GM12878 (cell line): ENCODE measurements around the gene CEP68. TPM values are rescaled to one million over a fixed set of nuclear protein-coding genes. Genes with fewer than 3 reads are reported as not detected.
"Not testable (repeated sequence)": the region's sequence is repeated elsewhere in the genome, so short reads cannot be mapped to it uniquely, and the experiment has no call there.

Experiments
- ATAC-seq: fragments of 200-7000 bp; cut with Tn5 transposase; 3 replicates; pipeline ENCODE4 v1.9.1; 2020; ENCODE audit warnings: mild to moderate bottlenecking, moderate library complexity
- BruUV-seq: library from RNA; stranded (reverse); fragments of 400-500 nt; replicated peaks from 2 replicates; lab custom pipeline; 2021; lab: Mats Ljungman, UMichigan
- CTCF ChIA-PET: fragments of 300-600 bp; sonication (Branson Sonifier 250); formaldehyde crosslinking; extraction: SDS; loops from one replicate; lab custom pipeline; 2021; ENCODE audit warnings: inconsistent platforms; lab: Yijun Ruan, JAX
- POLR2A ChIA-PET: fragments of 350-600 bp; formaldehyde crosslinking; extraction: SDS; loops from one replicate; lab custom pipeline; 2021; ENCODE audit warnings: inconsistent platforms; lab: Charles Lee
- RAD21 ChIA-PET: fragments of 300-600 bp; sonication (Branson Sonifier 250); formaldehyde crosslinking; loops from one replicate; lab custom pipeline; 2023; ENCODE audit warnings: antibody characterized with exemption; ENCODE audit not compliant: unreplicated experiment; lab: Charles Lee
- SMC1A ChIA-PET: fragments of 300-600 bp; sonication (Branson Sonifier 250); formaldehyde crosslinking; loops from one replicate; lab custom pipeline; 2023; ENCODE audit not compliant: unreplicated experiment, uncharacterized antibody; lab: Charles Lee
- DNase-seq: peaks from one replicate; pipeline ENCODE4 v3.0.0-alpha.2; 2011; ENCODE audit warnings: low read depth, low spot score
- FAIRE-seq: peaks from 3 replicates; lab custom pipeline; 2011; peaks lifted over from hg19 to GRCh38; lab: Jason Lieb, UNC
- H2AFZ ChIP-seq: 2 replicates; pipeline ENCODE4 v1.6.0; 2011; ENCODE audit warnings: low read depth, low read length, control low read depth; ENCODE audit not compliant: control insufficient read depth
- H3K27ac ChIP-seq: 2 replicates; pipeline ENCODE4 v1.5.1; 2011; ENCODE audit warnings: control low read depth; ENCODE audit not compliant: control insufficient read depth, insufficient read depth
- H3K27me3 ChIP-seq, 2 experiments: replicated peaks in 1 of 2; 2 replicates each; pipeline versions ENCODE4 v1.6.0 to v1.6.1; 2011; ENCODE audit warnings: low read length in 1 of 2; ENCODE audit not compliant: control insufficient read depth in 2 of 2, insufficient read depth in 2 of 2
- H3K36me3 ChIP-seq, 2 experiments: 2 replicates each; pipeline ENCODE4 v1.5.1; 2011; ENCODE audit warnings: low read length in 1 of 2; ENCODE audit not compliant: control insufficient read depth in 2 of 2, insufficient read depth in 2 of 2
- H3K4me1 ChIP-seq: 2 replicates; pipeline ENCODE4 v1.6.1; 2011; ENCODE audit warnings: mild to moderate bottlenecking, low read length, moderate library complexity, mixed read lengths; ENCODE audit not compliant: control insufficient read depth, insufficient read depth
- H3K4me2 ChIP-seq: 2 replicates; pipeline ENCODE4 v1.6.0; 2011; ENCODE audit warnings: control low read depth; ENCODE audit not compliant: control insufficient read depth, insufficient read depth
- H3K4me3 ChIP-seq: fragments of 200-600 bp; sonication (generic); 2 replicates; pipeline ENCODE4 v1.5.1; 2016
- H3K79me2 ChIP-seq: 2 replicates; pipeline ENCODE4 v1.6.0; 2011; ENCODE audit warnings: low read length; ENCODE audit not compliant: control insufficient read depth, insufficient read depth
- H3K9ac ChIP-seq: 2 replicates; pipeline ENCODE4 v1.8.0; 2011; ENCODE audit warnings: low read length, control low read depth, mixed read lengths; ENCODE audit not compliant: control insufficient read depth, insufficient read depth
- H3K9me3 ChIP-seq: replicated peaks from 3 replicates; pipeline ENCODE4 v1.5.1; 2011; ENCODE audit warnings: mild to moderate bottlenecking, low read length; ENCODE audit not compliant: control insufficient read depth, insufficient read depth
- H4K20me1 ChIP-seq: 2 replicates; pipeline ENCODE4 v1.6.0; 2011; ENCODE audit not compliant: control insufficient read depth, insufficient read depth
- ETV6 ChIP-seq, 2 experiments: fragments of 450-650 bp in 1 of 2; IDR thresholded peaks in 1 of 2; conservative IDR thresholded peaks in 1 of 2; 2 replicates each; pipeline ENCODE4 v1.6.1; 2014; ENCODE audit warnings: antibody characterized with exemption in 1 of 2, borderline replicate concordance in 1 of 2, low read depth in 1 of 2, mild to moderate bottlenecking in 1 of 2, moderate library complexity in 1 of 2
- GATAD2B ChIP-seq: fragments of 450-650 bp; conservative IDR thresholded peaks from 2 replicates; pipeline ENCODE4 v1.6.1; 2017; ENCODE audit warnings: low read depth, mild to moderate bottlenecking, moderate library complexity
- NFYA ChIP-seq: IDR thresholded peaks from 2 replicates; pipeline ENCODE4 v1.6.1; 2011; ENCODE audit warnings: low read depth, mild to moderate bottlenecking, low read length, improper control_type of control experiment, borderline replicate concordance
- SMAD1 ChIP-seq: fragments of 450-650 bp; IDR thresholded peaks from 2 replicates; pipeline ENCODE4 v1.6.1; 2018; ENCODE audit warnings: mild to moderate bottlenecking, low read depth; ENCODE audit not compliant: partially characterized antibody
- ZNF622 ChIP-seq: fragments of 450-650 bp; IDR thresholded peaks from 2 replicates; pipeline ENCODE4 v1.6.1; 2017; ENCODE audit warnings: mild to moderate bottlenecking, inconsistent platforms
- WGBS: methylation state at CpG from one replicate; pipeline ENCODE4 v1.1.6; 2016; ENCODE audit warnings: low lambda C conversion rate; ENCODE audit not compliant: insufficient replicate concordance, insufficient coverage; ENCODE audit errors: missing lambda C conversion rate; 5-methylcytosine and 5-hydroxymethylcytosine counted together
- in situ Hi-C: fragments of 300-500 bp; cut with MboI; formaldehyde crosslinking; loops from 9 replicates; pipeline ENCODE4 v1.14.3; 2018; ENCODE audit warnings: mixed read lengths
- intact Hi-C: fragments of 100-400 bp; cut with micrococcal nuclease; formaldehyde crosslinking; loops from one replicate; pipeline ENCODE4 v1.14.2; 2022; ENCODE audit not compliant: unreplicated experiment
- polyA plus RNA-seq, 11 experiments: library from polyadenylated mRNA; depleted of rRNA in 4 of 11; unstranded in 6 of 11; stranded (reverse) in 5 of 11; fragments of >200 nt; fragmentation: Nextera tagmentation in 4 of 11; fragmentation: Illumina TruSeq in 1 of 11; extraction: Ambion mirVana in 4 of 11; extraction: Trizol in 1 of 11; gene quantifications; 1 replicate in 1 of 11; 2 replicates in 10 of 11; pipeline versions ENCODE4 v1.2.1 to v1.2.3, GENCODE V29; 2011 to 2016; ENCODE audit warnings: inconsistent platforms in 2 of 11, missing spikeins in 2 of 11, low read depth in 1 of 11
- total RNA-seq, 4 experiments: library from RNA; depleted of rRNA in 3 of 4; stranded (reverse); fragments of >200 nt in 3 of 4; fragmentation: Illumina TruSeq in 1 of 4; extraction: Trizol in 1 of 4; gene quantifications; 2 replicates each; pipeline versions ENCODE4 v1.2.1 to v1.2.3, GENCODE V29; 2013 to 2021
- TF ChIP-seq, protein P1 (sequence below): IDR thresholded peaks from 2 replicates; pipeline ENCODE4 v1.6.1; 2011; ENCODE audit warnings: low read depth, mild to moderate bottlenecking, low read length, moderate library complexity, borderline replicate concordance; ENCODE audit errors: extremely low read depth

CEP68 gene
- total and polyA plus RNA-seq, 10 of the 15 experiments (the other 5 are each of a cell fraction or from before 2014, with no cell fraction given): 1.1 to 11.1 (median 7.4) TPM

DNA sequence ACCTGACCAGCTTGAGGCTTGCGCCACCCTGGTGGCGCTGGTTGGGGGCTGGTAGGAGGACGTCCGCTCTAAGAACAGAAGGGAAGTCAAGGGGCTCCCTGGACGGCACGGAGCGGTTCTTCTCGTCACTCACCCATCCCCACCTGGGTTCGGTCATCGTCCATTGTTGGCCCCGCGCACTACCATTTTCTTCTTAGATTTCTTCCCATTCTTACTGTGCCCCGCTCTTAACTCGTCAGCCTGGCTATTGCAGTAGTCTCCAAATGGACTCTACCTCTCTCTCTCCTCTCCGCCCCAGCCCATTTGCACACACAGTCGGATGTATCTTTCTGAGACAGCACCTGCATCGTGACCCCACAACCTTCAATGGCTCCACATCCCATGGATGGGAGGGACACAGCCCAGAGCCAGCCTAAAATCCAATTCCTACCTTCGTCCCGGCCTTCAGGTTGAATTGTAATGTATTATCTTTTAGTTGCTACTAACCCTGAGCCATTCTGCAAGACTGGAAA is 74.5 kb downstream of the CEP68 start (continued):
- TF ChIP-seq GATAD2B: peak; percentile 60

DNA sequence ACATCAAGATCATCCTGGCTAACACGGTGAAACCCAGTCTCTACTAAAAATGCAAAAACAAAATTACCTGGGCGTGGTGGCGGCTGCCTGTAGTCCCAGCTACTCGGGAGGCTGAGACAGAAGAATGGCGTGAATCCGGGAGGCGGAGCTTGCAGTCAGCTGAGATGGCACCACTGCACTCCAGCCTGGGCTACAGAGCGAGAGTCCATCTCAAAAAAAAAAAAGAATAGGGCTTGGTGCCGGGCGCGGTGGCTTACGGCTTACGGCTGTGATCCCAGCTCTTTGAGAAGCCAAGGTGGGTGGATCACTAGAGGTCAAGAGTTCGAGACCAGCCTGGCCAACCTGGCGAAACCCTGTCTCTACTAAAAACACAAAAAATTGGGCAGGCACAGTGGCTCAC is 76.7 kb downstream of the CEP68 start:
- H3K9me3 ChIP-seq, DNase-seq, H3K27me3 ChIP-seq, in situ Hi-C loops, H3K27ac ChIP-seq, H3K9ac ChIP-seq, RAD21 ChIA-PET, H3K4me2 ChIP-seq, H4K20me1 ChIP-seq, H3K4me3 ChIP-seq, H3K4me1 ChIP-seq, H3K36me3 ChIP-seq, BruUV-seq, FAIRE-seq, ATAC-seq, H2AFZ ChIP-seq: not testable (repeated sequence)
- ChIA-PET POLR2A (interaction anchor here (0.8 kb wide), 1 partner anchor 18 kb away, joined by 3 read pairs; no protein-coding TSS in a partner anchor), CTCF (interaction anchor here (1.2 to 2.0 kb wide), 2 partner anchors 52 to 68 kb away, joined by 3 to 4 read pairs; no protein-coding TSS in a partner anchor), SMC1A (interaction anchor here (0.7 to 6.6 kb wide), 3 partner anchors 13 to 68 kb away, joined by 3 to 33 read pairs (median 3); no protein-coding TSS in a partner anchor)
- H3K79me2 ChIP-seq: peaks cover 20% of the 10 kb centered on the region
- intact Hi-C loops: loop anchor here (5.0 kb wide), 2 partner anchors 94 to 201 kb away; partner anchors contain the start of gene ACTR2
- 89% methylated on average over 10 of the region's 15 CpGs for WGBS

DNA sequence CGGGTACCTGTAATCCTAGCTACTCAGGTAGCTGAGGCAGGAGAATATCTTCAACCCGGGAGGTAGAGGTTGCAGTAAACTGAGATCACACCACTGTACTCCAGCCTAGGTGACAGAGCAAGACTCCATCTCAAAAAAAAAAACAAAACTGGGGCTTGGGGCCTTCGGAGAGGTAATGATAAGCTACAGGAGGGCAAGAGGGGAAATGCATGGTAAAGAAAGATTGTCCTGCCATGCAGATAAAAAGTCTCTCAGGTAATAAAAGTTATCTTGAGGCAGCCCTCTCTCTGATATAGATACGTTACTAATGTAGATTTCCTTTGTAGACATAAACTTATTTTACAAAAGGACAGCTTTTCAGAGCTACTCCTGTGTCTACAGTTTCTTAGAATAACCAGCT is 77.4 kb downstream of the CEP68 start:
- SMC1A ChIA-PET: interaction anchor here (0.6 to 6.6 kb wide), 8 partner anchors 8 to 92 kb away, joined by 3 to 33 read pairs (median 4); no protein-coding TSS in a partner anchor
- Histone ChIP-seq H3K36me3 (no peaks in the 10 kb centered on the region), H3K4me3 (no peak overlapping the region), H4K20me1 (no peaks in the 10 kb centered on the region), H3K27me3 (no peaks in the 10 kb centered on the region), H3K79me2 (peaks cover 14% of the 10 kb centered on the region), H3K9me3 (no peaks in the 10 kb centered on the region), H3K9ac (no peak overlapping the region), H3K27ac (no peak overlapping the region), H3K4me1 (no peaks in the 10 kb centered on the region), H2AFZ (no peak overlapping the region), H3K4me2 (no peak overlapping the region)
- no TSS peak for BruUV-seq
- POLR2A ChIA-PET: interaction anchor here (0.7 to 0.8 kb wide), 3 partner anchors 14 to 78 kb away, joined by 3 to 4 read pairs (median 3); no protein-coding TSS in a partner anchor
- DNase-seq: no peak
- RAD21 ChIA-PET: interaction anchor here (0.6 to 1.2 kb wide), 2 partner anchors 48 to 69 kb away, joined by 3 to 4 read pairs; no protein-coding TSS in a partner anchor
- TF ChIP-seq NFYA: no peak
- no peak for TF ChIP-seq ZNF622
- no peak for TF ChIP-seq SMAD1
- no peak for TF ChIP-seq ETV6 (conservative IDR thresholded peaks at IDR 0.05 in 1 of 2, IDR thresholded peaks at IDR 0.05 in 1 of 2; ENCODE audit: borderline replicate concordance in 1 of 2, low read depth in 1 of 2)
- TF ChIP-seq, protein P1, sequence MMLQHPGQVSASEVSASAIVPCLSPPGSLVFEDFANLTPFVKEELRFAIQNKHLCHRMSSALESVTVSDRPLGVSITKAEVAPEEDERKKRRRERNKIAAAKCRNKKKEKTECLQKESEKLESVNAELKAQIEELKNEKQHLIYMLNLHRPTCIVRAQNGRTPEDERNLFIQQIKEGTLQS: no peak
- in situ Hi-C loops (no loop called here), intact Hi-C loops (loop anchor here (5.0 kb wide), 2 partner anchors 94 to 201 kb away; partner anchors contain the start of gene ACTR2)
- WGBS: 56% methylated on average over 4 of the region's 4 CpGs
- CTCF ChIA-PET: interaction anchor here (1.4 to 2.1 kb wide), 3 partner anchors 51 to 69 kb away, joined by 4 to 8 read pairs (median 8); no protein-coding TSS in a partner anchor
- no peak for FAIRE-seq
- no peak for ATAC-seq
